ENCODE measurements around the gene DTNBP1. TPM values are rescaled to one million over a fixed set of nuclear protein-coding genes. Genes with fewer than 3 reads are reported as not detected.

The DTNBP1 gene
- total and polyA plus RNA-seq, 2 of the 8 experiments (the other 6 are each of a cell fraction or from before 2014, with no cell fraction given) = 13.5 to 22.1 TPM

- TF ChIP-seq CHD7 (IDR thresholded peaks at IDR 0.05; ENCODE audit: insufficient replicate concordance, low read length) = no peak
- TF ChIP-seq JUND (IDR thresholded peaks at IDR 0.05; ENCODE audit: low read length) = no peak
Observed at GRCh38 chr6:15689586-15690482, 27.0 kb upstream of the DTNBP1 start (continued).
